Measurements from ENCODE around the gene SLC38A10. TPM values are rescaled to one million over a fixed set of nuclear protein-coding genes. Genes with fewer than 3 reads are reported as not detected.

SLC38A10 gene
- 43.2 and 43.8 TPM in 2 replicates for total RNA-seq (2021)
- long read RNA-seq, full-length matches to known transcripts = 69 of 129 reads
- long read RNA-seq, partial matches to known transcripts = 25 of 129 reads
- long read RNA-seq, other reads (novel, unspliced or antisense) = 35 of 129 reads

GRCh38 chr17:81295031-81295675 lies at the start of gene SLC38A10:
Gene SLC38A10, minus strand, starts transcription at chr17:81295307. Its CDS starts 386 bp downstream, at chr17:81294921.
- no peaks in the 10 kb centered on the region for H4K20me1 ChIP-seq (ENCODE audit: control insufficient read depth, insufficient read depth, insufficient read length)
- no peak within 1 kb of the TSS for H2BK20ac ChIP-seq (ENCODE audit: low read depth, low read length, poor library complexity, severe bottlenecking)
- H3K4ac ChIP-seq (ENCODE audit: low read depth, low read length) = no peak within 1 kb of the TSS
- no peaks in the 10 kb centered on the region for H3K27me3 ChIP-seq (ENCODE audit: insufficient read depth, low read length)
- H3K9me3 Mint-ChIP-seq = no peaks in the 10 kb centered on the region
- no peak within 1 kb of the TSS for H2BK120ac ChIP-seq (ENCODE audit: low read depth, low read length, poor library complexity, severe bottlenecking)
- no peak within 1 kb of the TSS for H3K14ac ChIP-seq (ENCODE audit: insufficient read depth, low read length)
- no peak within 1 kb of the TSS for H2AK5ac ChIP-seq (ENCODE audit: insufficient read length, low read length)
- H2BK5ac ChIP-seq (ENCODE audit: insufficient read length, low read length) = no peak within 1 kb of the TSS
- no peaks in the 10 kb centered on the region; the same call in 1 of the 2 replicates for H3K4me1 ChIP-seq (ENCODE audit: insufficient read depth, low read length)
- H3K23ac ChIP-seq (ENCODE audit: insufficient read length, low read depth, low read length) = no peak within 1 kb of the TSS
- peaks cover 1% of the 10 kb centered on the region; the same call in 1 of the 2 replicates for H3K27me3 Mint-ChIP-seq (ENCODE audit: low read depth)
- no peak within 1 kb of the TSS for H3K56ac ChIP-seq (ENCODE audit: insufficient read length, low read depth, low read length)
- H3K27ac ChIP-seq (ENCODE audit: insufficient read length, low read depth, low read length) = no peak within 1 kb of the TSS
- no peak within 1 kb of the TSS for H4K5ac ChIP-seq (ENCODE audit: insufficient read length, low read depth, low read length)
- H4K8ac ChIP-seq (replicated peaks; ENCODE audit: insufficient read length, low read depth, low read length) = no peak within 1 kb of the TSS
- no peak within 1 kb of the TSS for H2BK12ac ChIP-seq (ENCODE audit: insufficient read length, low read depth, low read length)
- DNase-seq = peak; percentile 92
- H3K23me2 ChIP-seq (ENCODE audit: insufficient read length, low read depth, low read length, poor library complexity, severe bottlenecking) = peaks cover 12% of the 10 kb centered on the region
- peaks cover 9 to 13% of the 10 kb centered on the region in 2 experiments for H3K4me1 Mint-ChIP-seq
- H4K91ac ChIP-seq (ENCODE audit: insufficient read length, low read depth, low read length) = no peak within 1 kb of the TSS
- no peak within 1 kb of the TSS for H2AFZ ChIP-seq (ENCODE audit: low read length)
- H3K79me2 ChIP-seq (ENCODE audit: insufficient read depth, low read length) = no peaks in the 10 kb centered on the region
- no CpG with 5 or more reads among the region's 59 CpGs for WGBS (ENCODE audit: extremely low coverage, insufficient read length, low lambda C conversion rate)
- peak within 1 kb of the TSS; percentile 63 for H3K4me2 ChIP-seq (ENCODE audit: insufficient read depth, insufficient read length, low read length)
- H3K9me3 ChIP-seq (ENCODE audit: control insufficient read depth, low read depth, low read length) = no peaks in the 10 kb centered on the region
- H3K18ac ChIP-seq (ENCODE audit: insufficient read length, low read depth, low read length) = no peak within 1 kb of the TSS
- TF ChIP-seq CTCF (conservative IDR thresholded peaks at IDR 0.05) = no peak
- H3K36me3 Mint-ChIP-seq (ENCODE audit: insufficient read depth in 1 of 3, low read depth in 3 of 3) = peaks cover 0 to 6% (median 0%) of the 10 kb centered on the region in 3 experiments; a peak in 3 of 7 replicates
- H3K9ac ChIP-seq (ENCODE audit: extremely low read depth, insufficient read length, low read length) = peak within 1 kb of the TSS; percentile 60
- peak within 1 kb of the TSS; percentile 22 to 93 (median 71); a peak in 6 of 7 replicates for H3K27ac Mint-ChIP-seq
- no peak within 1 kb of the TSS for H2BK15ac ChIP-seq (ENCODE audit: low read depth, low read length)
- H3K4me3 Mint-ChIP-seq = peak within 1 kb of the TSS; percentile 84 to 92
- H3T11ph ChIP-seq (ENCODE audit: low read length) = no peak within 1 kb of the TSS
- no peaks in the 10 kb centered on the region for H3K79me1 ChIP-seq (ENCODE audit: insufficient read depth, low read depth, low read length, poor library complexity, severe bottlenecking)

Measured in H9 (cell line).